Measurements from ENCODE around the gene SH3BP2.
A peak's percentile ranks its signal among the peaks of the same experiment; 100 is the strongest.

The SH3BP2 gene, protein sequence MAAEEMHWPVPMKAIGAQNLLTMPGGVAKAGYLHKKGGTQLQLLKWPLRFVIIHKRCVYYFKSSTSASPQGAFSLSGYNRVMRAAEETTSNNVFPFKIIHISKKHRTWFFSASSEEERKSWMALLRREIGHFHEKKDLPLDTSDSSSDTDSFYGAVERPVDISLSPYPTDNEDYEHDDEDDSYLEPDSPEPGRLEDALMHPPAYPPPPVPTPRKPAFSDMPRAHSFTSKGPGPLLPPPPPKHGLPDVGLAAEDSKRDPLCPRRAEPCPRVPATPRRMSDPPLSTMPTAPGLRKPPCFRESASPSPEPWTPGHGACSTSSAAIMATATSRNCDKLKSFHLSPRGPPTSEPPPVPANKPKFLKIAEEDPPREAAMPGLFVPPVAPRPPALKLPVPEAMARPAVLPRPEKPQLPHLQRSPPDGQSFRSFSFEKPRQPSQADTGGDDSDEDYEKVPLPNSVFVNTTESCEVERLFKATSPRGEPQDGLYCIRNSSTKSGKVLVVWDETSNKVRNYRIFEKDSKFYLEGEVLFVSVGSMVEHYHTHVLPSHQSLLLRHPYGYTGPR

DNA sequence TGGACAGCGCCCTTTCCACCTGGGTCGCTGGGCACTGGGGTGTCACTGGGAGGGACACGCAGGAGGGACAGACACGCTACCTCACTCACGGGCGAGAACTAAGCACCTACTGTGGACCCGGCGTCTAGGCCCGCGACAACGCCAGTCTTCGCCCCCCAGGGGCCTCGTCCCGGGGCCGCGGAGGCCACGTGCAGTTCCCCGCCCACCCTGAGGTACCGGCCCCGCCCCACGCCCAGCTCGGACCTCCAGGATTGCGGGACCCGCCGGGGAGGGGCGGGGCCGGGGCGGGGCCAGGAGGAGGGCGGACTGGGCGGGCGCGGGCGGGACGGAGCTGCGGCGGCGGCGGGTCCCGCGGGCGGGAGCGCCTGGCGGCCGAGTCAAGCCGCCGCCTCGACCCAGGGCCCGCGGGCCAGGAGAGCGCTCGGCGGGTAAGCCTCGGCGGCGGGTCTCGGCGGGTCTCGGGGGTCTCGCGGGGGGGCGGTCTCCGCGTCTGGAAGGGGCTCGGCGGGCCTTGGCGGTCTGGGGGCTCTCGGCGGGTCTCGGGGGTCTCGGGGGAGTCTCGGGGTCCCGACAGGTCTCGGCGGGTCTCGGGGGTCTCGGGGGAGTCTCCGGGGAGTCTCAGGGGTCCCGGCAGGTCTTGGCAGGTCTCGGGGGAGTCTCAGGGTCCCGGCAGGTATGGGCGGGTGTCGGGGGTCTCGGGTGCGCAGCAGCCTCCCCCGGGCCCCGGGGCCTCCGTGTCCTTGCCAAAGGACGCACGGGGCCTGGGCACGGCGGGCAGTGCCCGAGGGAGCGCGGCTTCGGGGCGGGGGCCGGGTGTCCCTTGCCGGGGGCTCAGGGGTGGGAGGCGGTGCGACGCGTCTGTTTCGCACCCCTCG, at the start of gene SH3BP2:
Gene SH3BP2 (plus strand): TSS at position 375 of the 875 bp plus-strand sequence. CDS start 27,533 bp downstream, outside the sequence.
- peak; percentile 74 for DNase-seq

GRCh38 chr4:2743518-2744445, 49.1 kb upstream of the SH3BP2 start:
- no peak for DNase-seq

DNA sequence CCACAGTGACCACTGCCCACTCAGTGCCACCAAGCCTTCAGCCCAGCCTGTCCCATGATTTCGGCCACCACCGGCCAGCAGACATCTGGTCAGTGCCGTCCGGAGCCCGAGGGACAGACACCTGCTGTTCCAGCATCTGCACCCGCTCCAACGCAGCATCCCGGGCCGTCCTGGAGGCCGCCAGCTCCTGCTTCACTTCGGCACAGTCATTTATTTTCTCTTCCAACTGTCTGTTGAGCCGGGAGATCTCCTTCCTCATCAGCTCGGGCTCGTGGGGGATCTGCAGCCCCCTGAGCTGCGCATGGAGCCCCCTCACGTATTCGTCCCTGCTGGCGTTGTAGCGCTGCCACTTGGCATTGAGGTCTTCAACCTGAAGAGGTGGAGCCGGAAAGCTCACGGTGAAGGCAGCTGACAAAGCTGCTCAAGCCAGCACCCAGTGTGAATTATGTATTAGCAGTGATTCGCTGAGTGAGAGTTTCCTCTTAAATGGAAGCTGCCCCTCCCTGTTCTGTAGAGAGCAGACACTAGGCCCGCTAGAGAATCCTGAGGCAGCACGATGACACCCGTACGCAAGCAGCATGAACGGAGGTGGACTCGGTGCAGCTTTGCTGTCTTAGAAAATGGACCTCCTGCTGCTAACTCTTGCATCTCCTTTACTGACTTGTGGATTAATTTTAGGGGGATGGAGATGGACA, 48.2 kb upstream of the SH3BP2 start:
- DNase-seq = no peak

DNA sequence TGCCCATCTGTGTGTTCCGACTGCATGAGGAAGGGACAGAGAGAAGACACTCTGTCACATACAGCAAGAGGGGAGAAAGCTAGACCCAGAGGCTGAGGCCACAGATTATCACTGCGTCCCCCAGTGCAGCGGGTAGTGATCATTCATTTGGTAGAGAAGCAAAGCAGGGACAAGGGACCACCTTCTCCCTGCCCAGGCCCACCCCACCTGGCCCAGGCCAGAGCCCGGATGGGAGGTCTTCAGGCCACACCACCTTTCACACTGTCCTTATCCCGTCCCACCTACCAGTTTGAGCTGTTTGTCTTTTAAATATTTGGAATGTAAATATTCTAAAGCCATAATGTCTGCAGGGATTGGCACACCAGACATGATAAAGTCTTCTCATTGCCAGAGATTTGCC, 47.4 kb upstream of the SH3BP2 start:
- DNase-seq = no peak

- peak; percentile 98 for DNase-seq
Measured at GRCh38 chr4:2745981-2746806, 46.7 kb upstream of the SH3BP2 start.

- peak; percentile 43 for DNase-seq
Measured at GRCh38 chr4:2746891-2747695, 45.8 kb upstream of the SH3BP2 start.

DNA sequence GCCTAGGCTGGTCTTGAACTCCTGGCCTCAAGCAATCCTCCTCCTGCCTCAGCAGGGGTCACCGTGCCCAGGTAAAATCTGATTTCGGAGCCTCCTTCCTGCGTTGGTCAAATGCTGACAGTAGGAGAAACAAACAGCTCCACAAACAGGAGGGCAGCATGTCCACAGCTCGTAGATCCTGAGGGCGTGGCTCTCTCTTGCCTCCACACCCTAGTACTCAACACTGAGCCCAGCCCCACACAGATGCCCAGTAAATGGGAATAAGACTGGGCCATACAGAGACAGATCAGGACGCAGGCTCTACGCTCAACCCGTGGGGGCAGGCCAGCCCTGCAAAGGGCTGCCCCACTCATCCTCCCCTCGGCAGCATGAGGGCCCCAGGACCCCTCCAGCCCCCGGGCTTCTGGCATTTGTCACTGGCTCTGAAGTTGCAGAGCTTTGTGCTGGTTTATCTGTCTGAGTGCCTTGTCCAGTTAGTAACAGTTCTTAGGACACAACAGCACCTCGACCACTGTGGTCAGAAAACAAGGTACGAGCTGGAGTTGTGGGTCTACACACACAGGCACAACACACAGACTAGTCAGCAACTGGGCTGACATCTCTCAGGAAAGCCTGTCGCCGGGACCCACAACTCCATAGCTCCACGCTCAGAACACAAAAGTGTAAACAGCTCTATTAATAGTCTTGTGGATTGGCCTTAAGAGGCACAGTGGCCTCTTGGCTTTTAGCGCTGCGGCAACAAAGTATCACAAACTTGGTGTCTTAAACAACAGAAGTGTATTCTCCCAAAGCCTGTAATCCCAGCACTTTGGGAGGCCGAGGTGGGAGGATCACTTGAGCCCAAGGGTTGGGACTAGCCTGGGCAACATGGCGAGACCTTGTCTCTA, 41.9 kb upstream of the SH3BP2 start:
- no peak for DNase-seq

GRCh38 chr4:2753436-2753835, 39.4 kb upstream of the SH3BP2 start:
- DNase-seq = no peak

GRCh38 chr4:2754848-2755819, 37.8 kb upstream of the SH3BP2 start:
- DNase-seq = no peak

- peak; percentile 85 for DNase-seq
Measured at GRCh38 chr4:2755821-2756690, 36.8 kb upstream of the SH3BP2 start, which contains the start of gene TNIP2. Gene TNIP2 (minus strand): TSS chr4:2756336. CDS start chr4:2756289, 47 bp downstream.

DNA sequence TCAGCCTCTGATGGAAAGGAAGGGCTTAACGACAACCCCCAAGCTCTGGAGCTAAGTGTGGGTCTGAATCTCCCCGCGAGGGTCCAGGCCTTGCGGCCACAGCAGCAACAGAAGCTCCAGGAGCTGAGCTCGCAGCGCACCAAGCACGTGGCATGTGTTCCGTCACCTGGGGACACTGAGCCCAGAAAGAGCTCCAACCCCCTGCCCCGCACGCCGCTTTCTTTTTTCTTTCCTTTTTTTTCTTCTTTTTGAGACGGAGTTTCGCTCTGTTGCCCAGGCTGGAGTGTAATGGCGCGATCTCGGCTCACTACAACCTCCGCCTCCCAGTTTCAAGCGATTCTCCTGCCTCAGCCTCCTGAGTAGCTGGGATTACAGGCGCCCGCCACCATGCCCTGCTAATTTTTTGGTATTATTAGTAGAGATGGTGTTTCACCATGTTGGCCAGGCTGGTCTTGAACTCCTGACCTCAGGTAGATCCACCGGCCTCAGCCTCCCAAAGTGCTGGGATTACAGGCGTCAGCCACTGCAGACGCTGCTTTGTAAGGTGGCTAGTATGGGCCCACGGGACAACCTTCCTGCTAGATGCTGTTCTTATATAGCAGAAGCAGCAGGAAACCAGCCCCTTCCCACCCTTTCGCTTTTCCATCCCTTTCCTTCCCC, 36.1 kb upstream of the SH3BP2 start:
- DNase-seq = no peak

- no peak for DNase-seq
Measured at GRCh38 chr4:2757426-2757825, 35.5 kb upstream of the SH3BP2 start.

DNA sequence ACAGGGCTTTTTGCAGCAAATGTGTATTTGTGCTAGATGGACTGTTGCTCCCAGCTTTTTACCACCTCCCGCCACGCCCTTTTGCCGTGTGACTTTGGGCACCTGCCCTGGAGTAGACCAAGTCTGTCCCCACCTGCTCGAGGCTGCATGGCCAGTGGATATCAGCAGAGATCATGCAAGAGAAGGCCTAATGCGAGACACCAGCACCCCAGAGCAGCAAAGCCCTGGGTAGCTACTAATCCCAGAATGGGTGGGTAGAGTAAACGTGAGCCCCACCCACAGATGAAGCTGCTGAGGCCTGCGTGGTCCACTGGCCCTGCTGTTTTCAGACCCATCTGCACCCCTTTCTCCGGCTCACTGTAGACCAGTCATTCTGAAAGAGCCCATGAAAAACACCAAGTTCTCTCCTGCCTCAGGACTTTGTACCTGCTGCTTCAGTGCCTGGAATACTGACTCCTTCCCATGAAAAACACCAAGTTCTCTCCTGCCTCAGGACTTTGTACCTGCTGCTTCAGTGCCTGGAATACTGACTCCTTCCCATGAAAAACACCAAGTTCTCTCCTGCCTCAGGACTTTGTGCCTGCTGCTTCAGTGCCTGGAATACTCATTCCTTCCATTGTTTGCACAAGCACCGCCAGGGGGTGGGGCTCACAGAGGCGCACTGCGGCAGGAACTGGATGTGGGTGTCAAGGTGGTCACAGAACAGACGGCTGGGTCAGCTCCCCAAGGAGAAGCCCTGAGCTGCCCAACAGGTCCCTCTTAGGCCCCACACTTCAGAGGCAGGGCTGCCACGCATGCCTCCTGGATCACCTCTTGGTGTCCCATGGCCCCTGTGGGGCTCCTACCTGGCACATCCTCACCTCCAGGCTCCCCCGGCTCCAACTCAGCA, 31.6 kb upstream of the SH3BP2 start:
- peak; percentile 35 for DNase-seq

DNA sequence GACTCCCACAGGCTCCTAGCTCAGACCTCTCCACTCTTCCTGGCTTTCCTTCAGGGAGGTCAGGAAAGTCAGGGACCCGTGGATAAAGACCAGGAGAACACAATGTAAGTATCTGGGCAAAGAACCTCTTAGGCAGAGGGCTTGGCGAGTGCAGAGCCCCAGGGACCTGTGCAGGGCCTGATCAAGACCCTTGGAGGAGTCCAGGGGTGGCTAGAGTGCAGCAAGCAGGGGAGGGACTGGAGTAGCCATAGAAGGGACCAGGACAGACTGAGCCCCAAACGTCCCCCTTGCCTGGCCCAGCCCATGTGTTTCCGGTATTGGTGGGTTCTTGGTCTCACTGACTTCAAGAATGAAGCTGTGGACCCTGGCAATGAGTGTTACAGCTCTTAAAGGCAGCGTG, 30.8 kb upstream of the SH3BP2 start:
- DNase-seq = no peak
